GM10266 (cell line): ENCODE data around the gene SSC4D.

ENCODE experiments used
- DNase-seq: peaks from one replicate; pipeline ENCODE4 v3.0.0; 2012; ENCODE audit errors: extremely low spot score
- TF ChIP-seq, protein P1 (sequence below): IDR thresholded peaks from 2 replicates; pipeline ENCODE4 v1.5.1; 2012; ENCODE audit warnings: mild to moderate bottlenecking, low read depth; ENCODE audit not compliant: control insufficient read depth, insufficient read depth; ENCODE audit errors: missing control alignments

SSC4D gene

GRCh38 chr7:76357475-76358010, 52.0 kb downstream of the SSC4D start:
- no peak for DNase-seq
- TF ChIP-seq, protein P1, sequence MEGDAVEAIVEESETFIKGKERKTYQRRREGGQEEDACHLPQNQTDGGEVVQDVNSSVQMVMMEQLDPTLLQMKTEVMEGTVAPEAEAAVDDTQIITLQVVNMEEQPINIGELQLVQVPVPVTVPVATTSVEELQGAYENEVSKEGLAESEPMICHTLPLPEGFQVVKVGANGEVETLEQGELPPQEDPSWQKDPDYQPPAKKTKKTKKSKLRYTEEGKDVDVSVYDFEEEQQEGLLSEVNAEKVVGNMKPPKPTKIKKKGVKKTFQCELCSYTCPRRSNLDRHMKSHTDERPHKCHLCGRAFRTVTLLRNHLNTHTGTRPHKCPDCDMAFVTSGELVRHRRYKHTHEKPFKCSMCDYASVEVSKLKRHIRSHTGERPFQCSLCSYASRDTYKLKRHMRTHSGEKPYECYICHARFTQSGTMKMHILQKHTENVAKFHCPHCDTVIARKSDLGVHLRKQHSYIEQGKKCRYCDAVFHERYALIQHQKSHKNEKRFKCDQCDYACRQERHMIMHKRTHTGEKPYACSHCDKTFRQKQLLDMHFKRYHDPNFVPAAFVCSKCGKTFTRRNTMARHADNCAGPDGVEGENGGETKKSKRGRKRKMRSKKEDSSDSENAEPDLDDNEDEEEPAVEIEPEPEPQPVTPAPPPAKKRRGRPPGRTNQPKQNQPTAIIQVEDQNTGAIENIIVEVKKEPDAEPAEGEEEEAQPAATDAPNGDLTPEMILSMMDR: no peak

- DNase-seq: no peak
- TF ChIP-seq, protein P1: no peak
Observed at GRCh38 chr7:76356823-76357222, 52.7 kb downstream of the SSC4D start.

GRCh38 chr7:76356115-76356514, 53.4 kb downstream of the SSC4D start:
- TF ChIP-seq, protein P1: no peak
- no peak for DNase-seq

GRCh38 chr7:76354981-76355730, 54.3 kb downstream of the SSC4D start:
- no peak for DNase-seq
- TF ChIP-seq, protein P1: no peak

DNA sequence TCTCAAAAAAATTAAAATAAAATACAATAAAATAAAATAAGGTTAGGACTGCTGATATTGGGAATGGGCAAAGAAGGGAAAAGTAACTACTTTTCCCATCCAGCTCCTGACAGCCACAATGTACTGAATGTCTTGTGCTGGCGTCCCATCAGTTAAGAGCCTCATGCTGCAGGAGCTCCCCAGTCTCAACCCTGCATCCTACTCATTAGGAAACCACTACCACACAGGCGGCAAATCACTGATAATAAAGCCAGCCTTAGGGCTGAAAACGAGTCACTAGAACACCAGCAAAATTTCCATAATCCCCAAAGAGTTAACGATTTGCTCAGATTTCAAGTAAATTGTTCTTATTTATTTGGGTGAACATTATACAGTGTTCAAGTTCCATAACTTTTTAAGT, 55.0 kb downstream of the SSC4D start:
- DNase-seq: no peak
- TF ChIP-seq, protein P1: no peak

GRCh38 chr7:76353744-76354143, 55.8 kb downstream of the SSC4D start:
- TF ChIP-seq, protein P1: no peak
- no peak for DNase-seq

- TF ChIP-seq, protein P1: no peak
- no peak for DNase-seq
Observed at GRCh38 chr7:76352193-76352592, 57.3 kb downstream of the SSC4D start.
